Subcutaneous abdominal adipose tissue (tissue), 5 donors: ENCODE measurements around the gene VGLL4.
A peak's percentile ranks its signal among the peaks of the same experiment; 100 is the strongest.

Experiments
- H3K27ac ChIP-seq: one replicate; pipeline ENCODE4 v1.7.0; 2013; ENCODE audit warnings: low read depth, mild to moderate bottlenecking, inconsistent platforms, low read length, moderate library complexity
- H3K27me3 ChIP-seq, 5 donors: one replicate each; pipeline ENCODE4 v1.7.0; 2013; ENCODE audit warnings: low read length in 5 of 5, inconsistent platforms in 1 of 5; ENCODE audit not compliant: control insufficient read depth in 5 of 5, insufficient read depth in 4 of 5
- H3K36me3 ChIP-seq, 5 donors: one replicate each; pipeline ENCODE4 v1.7.0; 2013; ENCODE audit warnings: low read length in 5 of 5; ENCODE audit not compliant: control insufficient read depth in 5 of 5, insufficient read depth in 5 of 5
- H3K4me1 ChIP-seq, 5 donors: one replicate each; pipeline ENCODE4 v1.7.0; 2013; ENCODE audit warnings: low read length in 5 of 5, mild to moderate bottlenecking in 3 of 5, moderate library complexity in 1 of 5; ENCODE audit not compliant: control insufficient read depth in 5 of 5, insufficient read depth in 5 of 5
- H3K4me3 ChIP-seq, 5 donors: one replicate each; pipeline ENCODE4 v1.7.0; 2013; ENCODE audit warnings: low read length in 5 of 5, low read depth in 1 of 5
- H3K9ac ChIP-seq, 5 donors: one replicate each; pipeline ENCODE4 v1.7.0; 2013; ENCODE audit warnings: low read length in 5 of 5, mild to moderate bottlenecking in 4 of 5, moderate library complexity in 3 of 5
- H3K9me3 ChIP-seq, 5 donors: one replicate each; pipeline ENCODE4 v1.7.0; 2013; ENCODE audit warnings: low read length in 5 of 5; ENCODE audit not compliant: control insufficient read depth in 5 of 5
- donor health status: healthy.
- donor health status: healthy.
- donor health status: healthy.
- donor health status: healthy.
- donor health status: healthy.

The VGLL4 gene

GRCh38 chr3:11549580-11550140 lies 94.1 kb downstream of the VGLL4 start:
- peaks cover 0 to 4% (median 0%) of the 10 kb centered on the region in 5 donors for H3K9me3 ChIP-seq
- H3K4me1 ChIP-seq = peaks cover 0 to 32% (median 27%) of the 10 kb centered on the region in 5 donors
- H3K36me3 ChIP-seq = peaks cover 0 to 11% (median 7%) of the 10 kb centered on the region in 5 donors
- H3K4me3 ChIP-seq = no peak overlapping the region
- no peak overlapping the region for H3K27ac ChIP-seq
- H3K27me3 ChIP-seq = no peaks in the 10 kb centered on the region
- no peak overlapping the region for H3K9ac ChIP-seq

- H3K36me3 ChIP-seq = peaks cover 0 to 5% (median 0%) of the 10 kb centered on the region in 5 donors
- H3K27ac ChIP-seq = no peak overlapping the region
- peaks cover 0 to 33% (median 26%) of the 10 kb centered on the region in 5 donors for H3K4me1 ChIP-seq
- H3K9me3 ChIP-seq = peaks cover 0 to 9% (median 7%) of the 10 kb centered on the region in 5 donors
- H3K9ac ChIP-seq = no peak overlapping the region
- no peaks in the 10 kb centered on the region for H3K27me3 ChIP-seq
- no peak overlapping the region for H3K4me3 ChIP-seq
Observed at GRCh38 chr3:11548721-11549131, 95.0 kb downstream of the VGLL4 start.

GRCh38 chr3:11547498-11547897 lies 96.2 kb downstream of the VGLL4 start:
- no peak overlapping the region for H3K9ac ChIP-seq
- H3K27ac ChIP-seq = no peak overlapping the region
- H3K4me3 ChIP-seq = no peak overlapping the region
- no peaks in the 10 kb centered on the region for H3K36me3 ChIP-seq
- peaks cover 0 to 31% (median 22%) of the 10 kb centered on the region in 5 donors for H3K4me1 ChIP-seq
- peaks cover 0 to 15% (median 7%) of the 10 kb centered on the region in 5 donors for H3K9me3 ChIP-seq
- H3K27me3 ChIP-seq = no peaks in the 10 kb centered on the region

GRCh38 chr3:11546657-11547302 lies 96.9 kb downstream of the VGLL4 start:
- H3K27ac ChIP-seq = no peak overlapping the region
- H3K9ac ChIP-seq = no peak overlapping the region
- no peaks in the 10 kb centered on the region for H3K36me3 ChIP-seq
- H3K9me3 ChIP-seq = peaks cover 0 to 15% (median 7%) of the 10 kb centered on the region in 5 donors
- peaks cover 0 to 31% (median 22%) of the 10 kb centered on the region in 5 donors for H3K4me1 ChIP-seq
- H3K4me3 ChIP-seq = no peak overlapping the region
- no peaks in the 10 kb centered on the region for H3K27me3 ChIP-seq

GRCh38 chr3:11545186-11545851 lies 98.4 kb downstream of the VGLL4 start:
- Histone ChIP-seq H3K27ac (no peak overlapping the region), H3K4me3 (peak overlapping the region in 1 of 5 donors; percentile 11), H3K9me3 (peaks cover 0 to 15% (median 7%) of the 10 kb centered on the region in 5 donors), H3K27me3 (no peaks in the 10 kb centered on the region), H3K4me1 (peaks cover 0 to 21% (median 14%) of the 10 kb centered on the region in 5 donors), H3K9ac (no peak overlapping the region), H3K36me3 (no peaks in the 10 kb centered on the region)

GRCh38 chr3:11544412-11545181 lies 99.1 kb downstream of the VGLL4 start:
- peaks cover 0 to 15% (median 7%) of the 10 kb centered on the region in 5 donors for H3K9me3 ChIP-seq
- H3K9ac ChIP-seq = no peak overlapping the region
- H3K27me3 ChIP-seq = no peaks in the 10 kb centered on the region
- H3K4me3 ChIP-seq = peak overlapping the region in 1 of 5 donors; percentile 11
- H3K27ac ChIP-seq = no peak overlapping the region
- H3K4me1 ChIP-seq = peaks cover 0 to 19% (median 13%) of the 10 kb centered on the region in 5 donors
- no peaks in the 10 kb centered on the region for H3K36me3 ChIP-seq

GRCh38 chr3:11543948-11544387 lies 99.7 kb downstream of the VGLL4 start:
- Histone ChIP-seq H3K27me3 (no peaks in the 10 kb centered on the region), H3K27ac (no peak overlapping the region), H3K4me1 (peaks cover 0 to 19% (median 13%) of the 10 kb centered on the region in 5 donors), H3K4me3 (peak overlapping the region in 1 of 5 donors; percentile 35), H3K9me3 (peaks cover 0 to 15% (median 7%) of the 10 kb centered on the region in 5 donors), H3K36me3 (no peaks in the 10 kb centered on the region), H3K9ac (no peak overlapping the region)

GRCh38 chr3:11543141-11543947 lies 100.4 kb downstream of the VGLL4 start:
- H3K36me3 ChIP-seq = no peaks in the 10 kb centered on the region

GRCh38 chr3:11542551-11542950 lies 101.2 kb downstream of the VGLL4 start:
- H3K4me1 ChIP-seq = peaks cover 0 to 16% (median 13%) of the 10 kb centered on the region in 5 donors
- H3K36me3 ChIP-seq = no peaks in the 10 kb centered on the region
- H3K9ac ChIP-seq = no peak overlapping the region
- H3K4me3 ChIP-seq = no peak overlapping the region
- H3K9me3 ChIP-seq = peaks cover 0 to 15% (median 7%) of the 10 kb centered on the region in 5 donors
- H3K27ac ChIP-seq = no peak overlapping the region
- H3K27me3 ChIP-seq = no peaks in the 10 kb centered on the region

More at GRCh38 chr3:11543141-11543947, 100.4 kb downstream of the VGLL4 start:
- Histone ChIP-seq H3K4me3 (peak overlapping the region in 1 of 5 donors; percentile 35), H3K4me1 (peaks cover 0 to 16% (median 13%) of the 10 kb centered on the region in 5 donors), H3K27ac (no peak overlapping the region), H3K27me3 (no peaks in the 10 kb centered on the region), H3K9ac (no peak overlapping the region), H3K9me3 (peaks cover 0 to 15% (median 7%) of the 10 kb centered on the region in 5 donors)
